NB4 (cell line): ENCODE results near the gene OR10A6.

ENCODE experiments used
- CTCF ChIP-seq: IDR thresholded peaks from one replicate; pipeline ENCODE4 v1.5.1; 2012; ENCODE audit warnings: low read depth, low read length
- MAX ChIP-seq: IDR thresholded peaks from 2 replicates; pipeline ENCODE4 v1.6.1; 2011; ENCODE audit warnings: low read depth, low read length
- MYC ChIP-seq: IDR thresholded peaks from 2 replicates; pipeline ENCODE4 v1.6.1; 2011; ENCODE audit warnings: low read depth, low read length
- POLR2A ChIP-seq: IDR thresholded peaks from 2 replicates; pipeline ENCODE4 v1.6.1; 2011; ENCODE audit warnings: mild to moderate bottlenecking; ENCODE audit not compliant: insufficient read length; ENCODE audit errors: extremely low read depth

GRCh38 chr11:7898666-7899283 is 32.3 kb downstream of the OR10A6 start:
- TF ChIP-seq CTCF (no peak), POLR2A (no peak), MAX (no peak), MYC (no peak)
